Measurements from ENCODE around the gene ZBTB4.

ZBTB4 gene

GRCh38 chr17:7440834-7441195, 38.6 kb downstream of the ZBTB4 start:
- no peak for DNase-seq (ENCODE audit: extremely low read depth, low read depth)
- H3K4me3 ChIP-seq (replicated peaks; ENCODE audit: low read depth, low read length): no peak overlapping the region; the same call in 1 of the 2 replicates
- TF ChIP-seq CTCF (IDR thresholded peaks at IDR 0.05; ENCODE audit: low read depth, low read length, missing control alignments): no peak

- DNase-seq (ENCODE audit: extremely low read depth, low read depth): no peak
These were observed 39.2 kb downstream of the ZBTB4 start for GRCh38 chr17:7440113-7440833.

DNA sequence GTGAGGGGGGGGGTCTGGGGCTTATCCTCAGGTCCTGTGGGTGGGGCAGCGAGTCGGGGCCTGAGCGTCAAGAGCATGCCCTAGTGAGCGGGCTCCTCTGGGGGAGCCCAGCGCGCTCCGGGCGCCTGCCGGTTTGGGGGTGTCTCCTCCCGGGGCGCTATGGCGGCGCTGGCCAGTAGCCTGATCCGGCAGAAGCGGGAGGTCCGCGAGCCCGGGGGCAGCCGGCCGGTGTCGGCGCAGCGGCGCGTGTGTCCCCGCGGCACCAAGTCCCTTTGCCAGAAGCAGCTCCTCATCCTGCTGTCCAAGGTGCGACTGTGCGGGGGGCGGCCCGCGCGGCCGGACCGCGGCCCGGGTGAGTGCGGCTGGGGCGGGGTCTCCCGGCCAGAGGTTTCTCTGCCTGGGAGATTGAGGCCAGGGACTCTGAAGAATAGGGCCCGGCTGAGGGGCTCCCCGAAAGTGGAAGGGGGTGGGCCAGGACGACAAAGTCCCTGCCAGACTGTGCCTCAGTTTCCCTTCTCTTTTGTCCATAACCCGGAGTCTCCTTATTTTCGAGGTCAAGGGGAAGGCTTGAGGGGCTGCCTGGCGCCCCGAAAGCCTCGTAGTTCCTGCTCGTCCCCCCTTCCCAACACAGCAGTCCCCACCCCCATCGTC, 39.8 kb downstream of the ZBTB4 start, which contains the start of gene FGF11:
FGF11 (plus strand) TSS at position 51 of the 651 bp plus-strand sequence; CDS start at position 160, 109 bp downstream.
- DNase-seq (ENCODE audit: extremely low read depth, low read depth): no peak
- no peak for TF ChIP-seq CTCF (IDR thresholded peaks at IDR 0.05; ENCODE audit: low read depth, low read length, missing control alignments)
- peak within 1 kb of the TSS; percentile 31 for H3K4me3 ChIP-seq (replicated peaks; ENCODE audit: low read depth, low read length)

More at GRCh38 chr17:7440113-7440833, 39.2 kb downstream of the ZBTB4 start:
- TF ChIP-seq CTCF (IDR thresholded peaks at IDR 0.05; ENCODE audit: low read depth, low read length, missing control alignments): no peak
- peak overlapping the region; percentile 31 for H3K4me3 ChIP-seq (replicated peaks; ENCODE audit: low read depth, low read length)

GRCh38 chr17:7438656-7439460, 40.6 kb downstream of the ZBTB4 start:
- H3K4me3 ChIP-seq (replicated peaks; ENCODE audit: low read depth, low read length): no peak overlapping the region
- DNase-seq (ENCODE audit: extremely low read depth, low read depth): no peak
- no peak for TF ChIP-seq CTCF (IDR thresholded peaks at IDR 0.05; ENCODE audit: low read depth, low read length, missing control alignments)

GRCh38 chr17:7437950-7438614, 41.3 kb downstream of the ZBTB4 start:
- DNase-seq (ENCODE audit: extremely low read depth, low read depth): no peak
- TF ChIP-seq CTCF (IDR thresholded peaks at IDR 0.05; ENCODE audit: low read depth, low read length, missing control alignments): no peak

DNA sequence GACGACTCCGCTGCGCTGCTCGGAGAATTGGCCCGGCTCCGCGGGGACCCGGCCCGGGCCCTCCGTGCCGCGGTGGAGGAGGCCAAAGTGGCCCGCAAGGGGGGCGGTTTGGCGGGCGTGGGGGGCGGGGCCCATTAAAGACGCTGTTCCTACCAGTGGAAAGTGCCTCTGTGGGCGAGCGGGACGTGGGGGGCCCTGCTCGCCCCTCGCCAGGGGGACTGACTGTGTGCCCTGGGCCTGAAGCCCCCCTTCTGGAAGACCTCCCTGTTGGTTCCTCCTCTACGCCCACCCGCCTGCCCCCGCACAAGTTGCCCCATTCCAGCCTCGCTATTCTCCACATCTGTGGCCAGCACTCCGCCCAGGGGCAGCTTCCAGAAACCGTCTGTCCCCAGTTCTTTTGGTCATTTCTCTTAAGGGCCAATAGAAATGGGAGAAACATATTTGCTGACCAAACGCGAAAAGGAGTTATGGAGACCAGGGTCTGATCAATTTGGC, 42.0 kb downstream of the ZBTB4 start:
- H3K4me3 ChIP-seq (replicated peaks; ENCODE audit: low read depth, low read length): peak overlapping the region; percentile 22
- no peak for DNase-seq (ENCODE audit: extremely low read depth, low read depth)
- no peak for TF ChIP-seq CTCF (IDR thresholded peaks at IDR 0.05; ENCODE audit: low read depth, low read length, missing control alignments)

More at GRCh38 chr17:7437950-7438614, 41.3 kb downstream of the ZBTB4 start:
- H3K4me3 ChIP-seq (replicated peaks; ENCODE audit: low read depth, low read length): no peak overlapping the region
